Hematopoietic multipotent progenitor cell treated with erythropoietin and hydrocortisone succinate and interleukin-3 and kit ligand, for 17 days (in vitro differentiated cells): ENCODE data around the gene TENT4B.
"Not testable (repeated sequence)": the region's sequence is repeated elsewhere in the genome, so short reads cannot be mapped to it uniquely, and the experiment has no call there.

ENCODE experiments used
- DNase-seq: peaks from one replicate; pipeline ENCODE4 v3.0.0-alpha.2; 2015; ENCODE audit warnings: low spot score

Gene TENT4B

GRCh38 chr16:50152807-50153595 is at the start of gene TENT4B:
Gene TENT4B (plus strand): TSS chr16:50153306. CDS start chr16:50153622, 316 bp downstream.
- DNase-seq, result peak; percentile 89

GRCh38 chr16:50103764-50104163 is 49.3 kb upstream of the TENT4B start:
- no peak for DNase-seq

- DNase-seq, result no peak
These were observed 38.6 kb upstream of the TENT4B start for GRCh38 chr16:50114357-50115129.

DNA sequence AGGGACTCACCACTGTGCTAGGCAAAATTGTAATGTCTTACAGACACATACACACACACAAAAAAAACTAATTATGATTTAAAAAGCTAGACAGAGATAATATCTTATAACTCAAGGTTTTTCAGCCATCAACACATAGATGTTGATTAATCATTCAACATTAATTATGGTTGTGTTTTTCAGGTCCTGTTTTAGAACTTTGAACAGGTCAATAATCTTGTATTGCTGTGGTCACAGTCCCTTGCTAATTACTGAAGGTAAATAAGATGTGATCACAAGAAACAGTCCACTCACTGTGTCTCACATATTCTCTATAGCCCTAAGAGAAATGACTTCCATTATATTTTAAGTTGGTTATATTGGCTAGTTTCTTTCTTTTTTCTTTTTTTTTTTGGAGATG is 32.4 kb upstream of the TENT4B start:
- DNase-seq, result no peak

GRCh38 chr16:50121278-50121677 is 31.8 kb upstream of the TENT4B start:
- no peak for DNase-seq

DNA sequence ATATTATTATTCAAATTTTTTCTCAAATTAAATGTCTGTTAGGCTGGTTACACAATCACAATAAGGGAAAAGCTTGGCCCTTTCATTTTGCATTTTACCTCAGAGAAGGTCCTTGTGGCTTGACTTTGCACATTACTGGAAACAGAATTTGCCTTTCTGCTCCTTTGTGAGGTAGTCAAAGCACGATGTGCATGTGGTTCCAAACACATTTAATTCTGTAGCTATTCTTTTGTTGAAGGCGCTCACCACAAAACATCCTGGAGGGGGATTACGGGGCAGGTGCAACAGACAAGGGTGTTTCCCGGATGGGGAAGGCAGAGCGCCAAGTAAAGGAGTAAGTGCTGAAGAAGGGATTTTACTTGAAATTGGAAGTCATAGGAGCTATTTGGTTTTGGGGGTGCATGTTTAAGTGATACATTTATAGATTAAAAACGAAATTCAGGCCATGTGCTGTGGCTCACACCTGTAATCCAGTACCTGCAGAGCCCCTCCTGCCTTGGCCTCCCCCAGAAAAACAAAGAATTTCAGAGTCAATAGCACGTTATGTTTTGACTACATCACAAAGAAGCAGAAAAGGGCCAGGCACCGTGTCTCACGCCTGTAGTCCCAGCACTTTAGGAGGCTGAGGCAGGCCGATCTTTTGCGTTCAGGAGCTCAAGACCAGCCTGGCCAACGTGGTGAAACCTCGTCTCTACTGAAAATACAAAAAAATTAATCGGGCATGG is 31.2 kb upstream of the TENT4B start:
- DNase-seq, result no peak

DNA sequence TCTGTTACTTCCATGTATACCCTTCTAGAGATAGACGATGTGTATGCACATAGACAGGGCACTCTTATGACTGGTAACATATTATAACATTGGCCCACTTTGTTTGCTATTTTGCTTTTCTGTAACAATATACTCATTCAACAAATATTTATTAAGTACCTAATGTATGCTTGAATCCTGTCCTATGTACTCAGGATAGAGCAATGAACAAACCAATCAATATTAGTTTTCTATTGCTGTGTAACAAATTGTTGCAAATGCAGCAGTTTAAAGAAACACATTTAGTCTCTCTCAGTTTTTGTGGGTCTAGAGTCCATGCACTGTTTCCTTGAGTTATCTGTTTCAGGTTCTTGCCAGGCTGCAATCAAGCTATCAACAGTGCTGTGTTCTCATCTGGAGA is 29.7 kb upstream of the TENT4B start:
- DNase-seq, result no peak

DNA sequence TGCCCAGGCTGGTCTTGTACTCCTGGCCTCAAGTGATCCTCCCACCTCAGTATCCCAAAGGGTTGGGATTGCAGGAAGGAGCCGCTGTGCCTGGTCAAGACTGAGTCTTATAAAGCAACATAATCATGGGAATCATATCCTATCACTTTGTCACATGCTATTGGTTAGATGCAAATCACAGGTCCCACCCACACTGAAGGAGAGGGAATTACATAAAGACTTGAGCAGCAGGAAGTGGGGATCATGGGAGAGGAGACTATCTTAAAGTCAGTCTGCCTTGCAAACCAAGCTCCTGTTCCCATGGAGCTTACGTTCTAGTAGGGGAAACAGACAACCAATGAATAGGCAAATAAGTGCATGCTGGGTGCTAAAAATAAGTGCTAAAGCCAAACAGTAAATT is 28.3 kb upstream of the TENT4B start:
- DNase-seq, result no peak

DNA sequence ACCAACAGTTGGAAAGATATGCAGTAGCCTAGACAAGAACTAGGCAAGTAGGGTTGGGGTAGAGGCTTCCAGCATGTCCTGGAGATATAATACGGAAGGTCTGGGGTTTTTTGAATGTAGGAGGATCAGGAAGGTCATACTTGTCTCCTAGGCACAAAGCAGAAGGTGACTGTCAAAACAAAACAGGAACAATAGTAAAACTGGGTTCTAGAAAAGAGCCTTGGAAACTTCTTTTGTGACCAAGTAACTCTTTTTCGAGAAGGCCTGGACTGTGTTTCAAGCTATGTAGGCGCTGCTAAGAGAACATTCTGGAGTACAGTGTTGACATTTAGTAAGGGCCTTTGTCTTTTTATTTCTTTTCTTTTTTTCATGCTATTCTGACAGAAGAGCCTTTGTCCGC is 26.9 kb upstream of the TENT4B start:
- no peak for DNase-seq

DNA sequence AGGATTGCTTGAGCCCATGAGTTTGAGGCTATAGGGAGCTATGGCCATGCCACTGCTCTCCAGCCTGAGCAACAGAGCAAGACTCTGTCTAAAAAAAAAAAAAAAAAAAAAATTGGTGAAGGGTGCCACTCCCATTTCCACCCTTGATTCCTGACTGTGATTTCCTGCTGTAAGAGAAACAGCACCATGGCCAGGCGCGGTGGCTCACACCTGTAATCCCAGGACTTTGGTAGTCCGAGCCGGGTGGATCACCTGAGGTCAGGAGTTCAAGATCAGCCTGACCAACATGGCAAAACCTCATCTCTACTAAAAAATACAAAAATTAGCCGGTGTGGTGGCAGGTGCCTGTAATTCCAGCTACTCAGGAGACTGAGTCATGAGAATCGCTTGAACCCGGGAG is 20.5 kb upstream of the TENT4B start:
- not testable (repeated sequence) for DNase-seq

GRCh38 chr16:50133214-50133613 is 19.9 kb upstream of the TENT4B start:
- no peak for DNase-seq

DNA sequence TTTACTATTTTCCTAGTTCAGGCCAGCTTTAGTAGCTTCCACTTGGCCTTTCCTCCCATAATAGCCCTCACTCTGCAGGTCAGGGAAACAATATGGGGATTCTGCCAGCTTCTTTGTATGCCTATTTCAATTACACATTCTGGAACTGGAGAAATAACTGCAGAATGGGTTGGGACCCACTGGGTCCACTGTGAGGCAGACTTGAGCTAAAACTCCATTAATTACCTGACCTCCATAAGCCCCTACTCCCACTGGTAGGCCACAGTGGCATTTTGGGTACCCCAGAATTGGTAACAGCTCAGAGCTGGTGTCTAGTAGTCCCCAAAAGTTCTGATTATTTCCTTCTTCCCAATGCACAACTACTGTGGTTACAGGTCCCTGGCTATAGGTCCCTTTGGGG is 16.7 kb upstream of the TENT4B start:
- DNase-seq, result no peak

DNA sequence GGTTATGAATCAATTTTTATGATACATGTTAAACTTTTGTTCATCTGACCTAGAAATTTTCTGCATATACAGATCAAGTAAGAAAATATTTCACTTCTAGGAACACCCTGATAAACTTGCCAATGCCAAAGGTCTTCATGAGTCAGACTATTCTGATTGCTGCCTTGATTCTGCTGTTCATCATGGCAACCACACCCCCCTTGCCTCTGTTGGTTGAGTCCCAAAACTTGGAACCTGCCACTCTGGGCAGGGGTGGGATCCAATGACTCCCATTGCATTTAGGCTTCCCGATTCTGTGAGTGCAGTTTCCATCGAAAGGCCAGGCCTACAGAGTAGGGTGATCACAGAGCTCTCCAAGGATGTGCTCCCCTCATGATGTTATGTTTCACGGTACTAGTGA is 15.8 kb upstream of the TENT4B start:
- DNase-seq, result no peak

- no peak for DNase-seq
These were observed 13.5 kb upstream of the TENT4B start for GRCh38 chr16:50139580-50139979.

DNA sequence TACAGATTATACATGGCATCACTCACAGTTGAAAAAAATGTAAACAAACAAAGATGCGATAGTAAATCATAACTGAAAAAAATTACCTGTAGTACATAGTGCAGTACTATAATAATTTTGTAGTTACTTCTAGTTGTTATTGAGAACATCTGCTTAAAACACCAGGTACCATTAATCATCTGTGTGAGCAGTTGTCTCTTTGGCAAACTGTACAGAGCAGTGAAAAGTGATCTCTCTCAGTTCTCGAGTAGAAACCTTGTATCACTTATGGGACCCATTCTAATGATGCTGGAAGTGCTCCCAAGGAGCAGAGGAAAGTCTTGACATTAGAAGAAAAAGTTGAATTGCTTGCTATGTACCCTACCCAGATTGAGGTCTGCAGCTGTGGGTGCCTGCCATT is 8.9 kb upstream of the TENT4B start:
- no peak for DNase-seq

- DNase-seq, result no peak
These were observed 6.3 kb upstream of the TENT4B start for GRCh38 chr16:50146479-50147435.

- no peak for DNase-seq
These were observed 1.8 kb upstream of the TENT4B start for GRCh38 chr16:50151322-50151721.

GRCh38 chr16:50151756-50152155 is 1.4 kb upstream of the TENT4B start:
- DNase-seq, result no peak

- no peak for DNase-seq
These were observed 727 bp upstream of the TENT4B start for GRCh38 chr16:50152351-50152806.

DNA sequence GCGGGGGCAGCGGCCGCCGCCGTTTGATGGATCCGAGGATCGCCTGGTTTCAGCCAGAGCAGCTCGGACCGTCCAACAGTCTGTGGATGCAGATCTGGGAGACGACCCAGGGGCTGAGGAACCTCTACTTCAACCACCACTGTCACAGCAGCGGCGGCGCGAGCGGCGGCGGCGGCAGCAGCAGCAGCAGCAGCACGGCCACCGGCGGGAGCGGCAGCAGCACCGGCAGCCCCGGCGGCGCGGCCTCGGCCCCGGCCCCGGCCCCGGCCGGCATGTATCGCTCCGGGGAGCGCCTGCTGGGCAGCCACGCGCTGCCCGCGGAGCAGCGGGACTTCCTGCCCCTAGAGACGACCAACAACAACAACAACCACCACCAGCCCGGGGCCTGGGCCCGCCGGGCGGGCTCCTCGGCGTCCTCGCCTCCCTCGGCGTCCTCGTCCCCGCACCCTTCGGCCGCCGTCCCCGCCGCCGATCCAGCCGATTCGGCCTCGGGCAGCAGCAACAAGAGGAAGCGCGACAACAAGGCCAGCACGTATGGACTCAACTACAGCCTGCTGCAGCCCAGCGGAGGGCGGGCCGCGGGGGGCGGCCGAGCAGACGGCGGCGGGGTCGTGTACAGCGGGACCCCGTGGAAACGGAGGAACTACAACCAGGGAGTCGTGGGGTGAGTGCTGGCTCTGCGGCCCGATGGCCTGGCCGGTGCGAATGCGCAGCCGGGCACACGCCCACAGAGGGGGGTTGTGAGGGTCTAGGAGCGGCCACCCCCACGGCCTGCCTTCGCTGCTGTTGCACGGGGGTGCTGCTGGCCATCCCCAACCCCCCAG is 702 bp downstream of the TENT4B start:
- DNase-seq, result no peak
